ENCODE measurements around the gene DOCK2. TPM values are rescaled to one million over a fixed set of nuclear protein-coding genes. Genes with fewer than 3 reads are reported as not detected.

The DOCK2 gene
- total and polyA plus RNA-seq, 2 of the 8 experiments (the other 6 are each of a cell fraction or from before 2014, with no cell fraction given), result 3.9 to 5.7 TPM

GRCh38 chr5:169702693-169703481, 65.8 kb downstream of the DOCK2 start (continued):
- no peak for TF ChIP-seq SIRT6 (IDR thresholded peaks at IDR 0.05; ENCODE audit: low read length)
- TF ChIP-seq CTCF (IDR thresholded peaks at IDR 0.05; ENCODE audit: control extremely low read depth in 1 of 3, insufficient read depth in 1 of 3, low read depth in 1 of 3, low read length in 3 of 3), result no peak
- TF ChIP-seq EP300 (IDR thresholded peaks at IDR 0.05; ENCODE audit: borderline replicate concordance in 1 of 2, low read depth in 2 of 2, low read length in 2 of 2), result no peak
- TF ChIP-seq CTBP2 (IDR thresholded peaks at IDR 0.05; ENCODE audit: borderline replicate concordance, insufficient read depth, insufficient read length, low read length), result no peak
- TF ChIP-seq KDM4A (IDR thresholded peaks at IDR 0.05; ENCODE audit: low read depth, low read length, severe bottlenecking), result no peak
- TF ChIP-seq POLR2AphosphoS5 (IDR thresholded peaks at IDR 0.05; ENCODE audit: low read depth, low read length), result no peak
- TF ChIP-seq CHD1 (IDR thresholded peaks at IDR 0.05; ENCODE audit: low read depth, low read length), result no peak
- TF ChIP-seq TBP (IDR thresholded peaks at IDR 0.05; ENCODE audit: low read depth, low read length), result no peak
- TF ChIP-seq SIX5 (IDR thresholded peaks at IDR 0.05; ENCODE audit: low read depth, low read length), result no peak
- TF ChIP-seq GTF2F1 (IDR thresholded peaks at IDR 0.05; ENCODE audit: borderline replicate concordance, low read depth, low read length), result no peak
